HG02870 (cell line): ENCODE measurements around the gene TTLL11.
"Not testable (repeated sequence)": the region's sequence is repeated elsewhere in the genome, so short reads cannot be mapped to it uniquely, and the experiment has no call there.

Experiments
- ATAC-seq: cut with Tn5 transposase; IDR thresholded peaks from one replicate; pipeline ENCODE4 v1.9.1; 2021; ENCODE audit warnings: mild to moderate bottlenecking, moderate library complexity; ENCODE audit not compliant: unreplicated experiment

TTLL11 gene

GRCh38 chr9:121914604-121915303 lies 178.4 kb downstream of the TTLL11 start:
- ATAC-seq, result no peak

DNA sequence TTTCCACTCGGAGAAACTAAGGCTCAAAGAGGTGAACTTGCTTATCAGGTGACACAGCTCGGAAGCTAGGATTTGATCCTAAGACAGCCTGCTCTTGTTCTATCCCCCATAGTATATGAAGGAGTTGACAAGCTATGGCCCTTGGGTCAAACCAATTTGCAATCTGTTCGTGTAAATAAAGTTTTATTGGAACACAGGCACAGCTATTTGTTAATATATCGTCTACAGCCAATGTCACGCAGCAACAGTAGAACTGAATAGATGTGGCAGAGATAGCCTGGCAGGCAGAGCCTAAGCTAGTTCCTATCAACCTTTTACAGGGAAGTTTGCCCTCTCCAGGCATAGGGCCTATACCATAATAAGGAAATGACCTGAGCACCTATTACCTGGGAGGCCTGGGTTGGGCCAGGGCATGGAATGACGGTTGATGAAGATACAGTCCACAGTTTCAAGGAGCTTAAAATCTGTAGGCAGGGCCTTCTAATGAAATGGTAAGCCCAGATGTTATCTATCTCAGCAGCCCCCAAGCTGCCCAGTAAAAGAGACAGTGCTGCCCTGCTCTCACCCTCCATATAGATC lies 179.0 kb downstream of the TTLL11 start:
- no peak for ATAC-seq

GRCh38 chr9:121912812-121913627 lies 180.1 kb downstream of the TTLL11 start:
- no peak for ATAC-seq

GRCh38 chr9:121910491-121911040 lies 182.5 kb downstream of the TTLL11 start:
- ATAC-seq, result no peak

GRCh38 chr9:121909111-121909510 lies 184.0 kb downstream of the TTLL11 start:
- ATAC-seq, result no peak

DNA sequence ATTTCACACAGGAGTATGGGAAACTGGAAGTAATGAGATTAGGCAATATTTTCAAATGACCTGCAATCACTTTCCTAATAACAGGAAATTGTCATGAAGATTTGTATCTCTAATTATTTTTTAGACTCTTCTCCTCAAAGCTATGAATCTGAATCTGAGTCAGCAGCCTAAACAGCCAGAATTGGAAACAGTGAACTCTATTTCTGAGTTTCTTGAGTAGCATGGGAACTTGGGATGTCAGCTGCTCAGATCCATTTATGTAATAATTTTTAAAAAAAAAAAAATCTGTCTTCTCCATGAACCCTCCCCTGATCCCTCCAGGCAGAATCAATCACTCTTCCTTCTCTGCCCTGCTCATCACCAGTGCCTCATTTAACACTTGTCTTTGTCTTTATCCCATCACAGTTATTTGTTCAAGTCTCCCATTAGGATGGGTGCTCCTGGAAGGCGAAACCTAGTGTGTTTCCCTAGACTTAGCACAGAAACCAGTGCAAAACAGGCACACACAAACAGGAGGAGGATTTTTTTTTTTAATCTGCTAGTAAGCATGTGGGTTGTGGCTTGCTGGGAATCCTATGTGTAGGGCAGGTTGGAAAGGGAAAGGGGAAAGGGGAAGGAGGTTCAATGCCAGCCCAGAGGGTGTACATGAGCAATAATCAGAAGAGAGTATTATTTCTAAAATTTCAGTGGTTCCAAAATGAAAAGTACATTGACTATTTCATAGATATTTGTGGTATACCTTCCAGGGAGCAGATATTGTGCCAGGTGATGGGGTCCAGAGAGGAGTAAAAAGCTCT lies 186.8 kb downstream of the TTLL11 start:
- no peak for ATAC-seq

DNA sequence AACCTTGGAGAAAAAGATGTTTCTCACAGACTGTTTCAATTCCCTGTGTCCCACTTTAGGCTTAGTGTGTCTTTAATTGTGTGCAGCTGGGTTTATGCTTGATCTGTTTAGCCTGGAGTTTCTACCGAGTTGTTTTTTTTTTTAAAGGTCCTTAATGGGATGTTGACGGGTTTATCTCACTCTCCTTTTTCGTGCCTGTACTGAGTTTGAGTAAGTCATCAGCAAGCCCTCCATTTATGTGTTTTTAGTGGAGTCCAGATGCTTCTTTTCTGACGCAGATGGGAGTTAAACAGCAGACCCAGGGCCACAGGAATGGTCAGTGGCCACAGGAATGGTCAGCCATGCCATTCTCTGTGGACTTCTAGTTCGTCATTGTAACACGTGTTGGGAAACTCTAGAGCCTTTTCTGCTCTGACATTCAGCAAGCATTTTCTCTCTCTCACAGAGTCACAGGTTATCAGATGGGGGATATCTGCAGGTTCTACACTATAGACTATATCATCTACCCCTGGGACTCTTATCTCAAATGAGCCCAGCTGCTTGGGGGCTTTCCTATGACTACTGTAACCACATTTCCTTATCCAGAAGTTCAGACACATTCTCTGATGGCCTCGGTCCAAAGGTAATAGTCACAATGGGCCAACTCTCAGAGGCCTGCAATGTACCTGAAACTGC lies 190.5 kb downstream of the TTLL11 start:
- ATAC-seq, result no peak

DNA sequence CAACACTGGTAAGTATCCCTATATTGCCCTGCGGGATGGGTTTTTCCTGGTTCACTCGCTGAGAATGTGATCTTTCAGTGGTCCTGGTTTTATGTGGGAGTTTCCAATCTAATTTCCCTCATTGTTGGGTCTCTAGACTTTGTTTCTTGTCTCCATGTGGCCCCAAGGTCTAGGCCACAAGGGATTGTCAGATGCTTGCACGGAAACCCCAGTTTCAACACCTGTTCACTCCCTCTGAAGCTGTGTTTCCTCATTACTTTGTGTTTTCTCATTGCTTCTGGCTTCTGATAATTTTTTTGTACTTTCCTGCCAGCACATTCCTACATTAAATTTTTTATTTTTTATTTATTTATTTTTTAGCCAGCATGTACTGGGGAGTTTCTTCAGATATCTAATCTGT lies 191.5 kb downstream of the TTLL11 start:
- no peak for ATAC-seq

DNA sequence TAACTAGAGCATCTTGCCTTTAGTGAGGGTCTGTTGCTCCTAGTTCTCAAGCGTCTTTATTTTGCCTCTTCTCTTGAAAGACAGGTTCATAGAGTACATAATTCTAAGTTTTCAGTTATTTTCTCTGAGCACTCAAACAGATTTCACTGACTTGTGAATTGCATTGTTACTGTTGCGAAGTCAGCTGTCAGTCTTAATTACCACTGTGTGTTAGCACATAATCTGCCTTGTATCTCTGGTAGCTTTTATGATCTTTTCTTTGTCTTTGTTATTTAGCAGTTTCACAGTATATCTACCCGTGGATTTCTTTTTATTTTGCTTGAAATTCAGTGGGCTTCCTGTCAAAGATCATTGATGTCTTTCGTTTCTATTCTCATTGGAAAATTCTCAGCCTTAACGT lies 192.9 kb downstream of the TTLL11 start:
- ATAC-seq, result no peak

DNA sequence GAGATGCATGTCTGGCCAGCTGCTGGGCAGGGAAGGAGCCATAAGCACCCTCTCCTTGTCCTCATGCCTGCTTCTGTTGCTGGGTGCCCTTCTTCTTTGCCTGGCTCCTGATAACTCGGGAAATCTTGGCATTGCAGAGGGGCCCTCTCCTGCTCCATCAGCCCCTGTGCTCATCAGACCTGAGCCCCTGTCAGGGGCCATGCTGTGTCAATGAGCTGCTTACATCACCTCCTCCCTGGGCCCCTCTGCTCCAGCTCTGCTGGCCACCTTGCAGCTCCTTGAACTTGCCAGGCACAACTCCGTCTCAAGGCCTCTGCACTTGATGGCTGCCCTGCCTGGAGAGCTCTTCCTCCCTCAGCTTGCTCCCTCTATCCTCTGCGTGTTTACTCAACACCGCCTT lies 194.3 kb downstream of the TTLL11 start:
- ATAC-seq, result no peak

GRCh38 chr9:121897140-121897539 lies 196.0 kb downstream of the TTLL11 start:
- ATAC-seq, result no peak

DNA sequence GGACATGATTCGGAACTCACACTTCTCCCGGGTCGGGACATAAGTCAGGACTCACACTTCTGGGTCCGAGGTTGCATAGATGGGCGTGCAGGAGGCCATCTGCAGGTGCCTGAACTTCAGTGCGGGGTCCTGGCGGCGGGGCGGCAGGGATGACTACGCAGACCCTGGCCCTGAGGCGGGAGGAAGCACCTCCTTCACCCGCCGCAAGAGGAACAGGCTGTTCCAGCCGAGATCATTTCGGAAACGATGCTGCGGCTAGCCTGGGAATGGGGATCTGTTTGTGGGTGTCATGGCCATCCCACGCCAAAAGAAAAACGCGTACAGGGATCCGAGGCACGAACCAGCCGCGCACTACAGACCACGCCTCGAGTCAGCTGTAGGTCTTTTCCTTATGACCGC lies 196.6 kb downstream of the TTLL11 start:
- ATAC-seq, result no peak

DNA sequence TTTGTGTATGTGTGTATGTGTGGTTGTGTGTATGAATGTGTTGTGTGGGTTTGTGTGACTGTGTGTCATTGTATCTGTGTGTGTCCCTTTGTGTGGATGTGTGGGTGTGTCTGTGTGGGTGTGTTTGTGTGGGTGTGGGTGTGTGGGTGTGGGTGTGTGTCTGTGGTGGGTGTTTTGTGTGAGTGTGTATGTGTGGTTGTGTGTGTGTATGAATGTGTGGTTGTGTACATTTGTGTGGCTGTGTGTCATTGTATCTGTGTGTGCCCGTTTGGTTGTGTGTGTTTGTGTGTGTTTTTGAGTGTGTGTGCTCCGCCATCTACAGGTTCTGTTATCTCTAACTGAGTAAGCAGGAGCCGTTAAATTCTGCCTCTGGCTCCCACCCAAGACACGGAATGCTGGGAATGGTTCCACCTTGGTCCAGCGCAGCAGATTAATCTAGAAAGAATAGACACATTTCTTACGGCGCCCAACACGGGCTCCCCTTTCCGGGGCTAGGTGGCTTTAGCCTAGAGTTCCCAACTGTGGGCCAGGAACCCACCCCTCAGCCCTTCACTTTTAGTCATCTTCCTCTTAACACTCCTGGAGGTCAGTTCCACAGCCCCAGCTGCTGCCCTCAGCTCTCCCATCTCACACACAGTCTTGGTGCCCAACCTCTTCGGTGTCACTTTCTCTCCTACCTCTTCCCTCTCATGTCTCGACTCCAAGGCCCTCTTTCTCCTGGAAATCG lies 197.1 kb downstream of the TTLL11 start:
- no peak for ATAC-seq

DNA sequence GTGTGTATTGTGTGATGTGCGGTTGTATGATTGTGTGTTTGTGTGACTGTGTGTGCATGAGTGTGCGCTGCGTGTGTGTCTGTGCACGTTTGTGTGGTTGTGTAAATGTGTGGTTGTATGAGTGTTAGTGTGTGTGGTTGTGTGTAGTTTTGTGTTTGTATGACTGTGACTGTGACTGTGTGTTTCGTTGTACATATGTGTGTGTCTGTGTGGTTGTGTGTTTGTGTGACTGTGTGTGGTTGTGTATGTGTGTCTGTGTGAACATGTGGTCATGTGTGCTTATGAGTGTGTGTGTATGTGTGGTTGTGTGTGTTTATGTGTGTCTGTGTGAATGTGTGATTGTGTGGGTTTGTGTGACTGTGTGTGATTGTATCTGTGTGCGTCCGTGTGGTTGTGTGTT lies 197.8 kb downstream of the TTLL11 start:
- no peak for ATAC-seq

DNA sequence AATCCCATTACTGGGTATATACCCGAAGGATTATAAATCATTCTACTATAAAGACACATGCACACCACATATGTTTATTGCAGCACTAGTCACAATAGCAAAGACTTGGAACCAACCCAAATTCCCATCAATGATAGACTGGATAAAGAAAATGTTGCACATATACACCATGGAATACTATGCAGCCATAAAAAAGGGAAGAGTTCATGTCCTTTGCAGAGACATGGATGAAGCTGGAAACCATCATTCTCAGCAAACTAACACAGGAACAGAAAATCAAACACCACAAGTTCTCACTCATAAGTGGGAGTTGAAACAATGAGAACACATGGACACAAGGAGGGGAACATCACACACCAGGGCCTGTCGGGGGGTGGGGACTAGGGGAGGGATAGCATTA lies 198.7 kb downstream of the TTLL11 start:
- not testable (repeated sequence) for ATAC-seq

DNA sequence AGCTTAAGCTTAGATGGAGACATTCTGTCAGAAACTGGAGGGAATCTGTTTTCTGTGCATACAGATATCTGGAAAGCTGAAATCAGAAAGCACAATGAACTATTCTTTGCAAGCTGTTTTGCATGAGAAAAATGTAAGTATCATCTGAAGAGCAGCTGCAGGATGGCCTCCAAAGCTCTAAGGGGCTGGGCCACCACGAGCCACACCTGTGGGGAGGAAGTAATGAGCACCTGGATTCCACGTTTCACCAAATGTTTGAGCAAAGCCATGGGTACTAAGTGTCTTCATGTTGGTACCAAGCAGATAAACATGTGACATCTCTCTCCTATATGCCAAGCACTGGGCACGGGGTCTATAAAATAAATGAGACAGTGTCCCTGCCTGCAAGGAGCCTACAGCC lies 199.3 kb downstream of the TTLL11 start:
- ATAC-seq, result no peak

DNA sequence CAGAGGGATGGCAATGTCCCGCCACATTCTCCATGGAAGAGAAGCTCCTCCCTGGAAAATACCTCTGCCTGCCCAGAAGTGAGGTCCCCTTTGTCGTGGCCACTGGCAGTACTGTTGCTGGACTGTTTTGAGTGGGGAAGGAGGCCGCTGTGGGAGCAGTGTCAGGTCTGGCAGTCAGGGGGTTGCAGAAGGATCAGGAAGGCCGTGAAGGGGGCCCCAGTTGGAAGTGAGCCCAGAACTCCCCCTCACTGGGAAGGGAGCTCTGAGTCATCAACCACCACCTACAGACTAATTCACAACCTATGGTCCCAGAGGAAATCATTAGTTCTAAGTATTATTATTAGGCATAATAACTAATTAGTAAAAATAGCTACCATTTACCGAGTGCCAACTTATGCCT lies 200.4 kb downstream of the TTLL11 start:
- no peak for ATAC-seq

DNA sequence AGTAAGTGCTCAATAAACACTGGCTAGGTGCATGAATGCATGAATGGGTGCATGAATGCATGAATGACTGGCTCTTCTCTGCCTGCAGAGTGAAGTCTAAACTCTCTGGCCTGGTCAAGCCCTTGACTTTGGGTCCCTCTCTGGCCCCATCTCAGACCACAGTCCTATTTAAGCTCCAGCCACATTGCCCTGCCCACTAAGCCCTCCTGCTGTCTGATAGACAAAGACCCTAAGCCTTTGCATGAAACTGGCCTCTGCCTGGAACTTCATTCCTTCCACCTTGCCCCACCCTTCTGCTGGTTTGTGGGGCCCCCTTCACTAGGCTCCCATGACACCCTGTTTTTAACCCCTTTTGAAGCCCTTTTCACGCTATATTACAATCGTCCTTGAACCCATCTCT lies 202.4 kb downstream of the TTLL11 start:
- no peak for ATAC-seq

- no peak for ATAC-seq
These were observed 203.0 kb downstream of the TTLL11 start for GRCh38 chr9:121889990-121890563.

DNA sequence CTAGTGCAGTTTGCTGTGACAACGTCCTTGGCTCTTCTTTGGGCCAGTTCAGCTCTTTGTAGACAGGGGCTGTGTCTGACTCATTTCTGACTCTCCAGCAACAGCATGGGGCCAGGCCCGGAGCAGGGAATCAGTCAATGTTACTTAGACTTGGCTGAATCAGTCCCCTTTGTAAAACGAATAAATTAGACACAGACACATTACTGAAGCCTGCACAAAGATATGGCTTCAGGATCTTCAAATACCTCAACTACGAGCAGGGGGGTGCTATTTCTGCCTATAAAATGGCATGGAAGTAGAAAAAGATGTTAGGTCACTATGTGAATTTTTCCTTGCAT lies 204.7 kb downstream of the TTLL11 start:
- no peak for ATAC-seq
